ENCODE results near the gene ZNF324B. TPM values are rescaled to one million over a fixed set of nuclear protein-coding genes. Genes with fewer than 3 reads are reported as not detected.
A peak's percentile ranks its signal among the peaks of the same experiment; 100 is the strongest.

Gene ZNF324B
- total and polyA plus RNA-seq, 10 of the 15 experiments (the other 5 are each of a cell fraction or from before 2014, with no cell fraction given): 0.11 to 12.8 (median 4.0) TPM

GRCh38 chr19:58466760-58467589 is 15.6 kb downstream of the ZNF324B start, which contains the start of gene ZNF324 (continued):
- TF ChIP-seq NKRF (conservative IDR thresholded peaks at IDR 0.05): peak; percentile 96
- TF ChIP-seq SMC3 (IDR thresholded peaks at IDR 0.05; ENCODE audit: borderline replicate concordance, low read length): no peak
- no peak for TF ChIP-seq MTA2 (IDR thresholded peaks at IDR 0.05; ENCODE audit: low read depth)
- TF ChIP-seq SPI1 (IDR thresholded peaks at IDR 0.05; ENCODE audit: borderline replicate concordance, insufficient read depth, low read depth, low read length): no peak
- TF ChIP-seq ASH2L (IDR thresholded peaks at IDR 0.05; ENCODE audit: borderline replicate concordance, low read depth): no peak
- peak; percentile 58; the same call in 1 of the 2 replicates for TF ChIP-seq FOXK2 (IDR thresholded peaks at IDR 0.05)
- no peak; the same call in 1 of the 2 replicates for TF ChIP-seq ZNF384 (IDR thresholded peaks at IDR 0.05; ENCODE audit: borderline replicate concordance, low read depth, low read length)
- TF ChIP-seq CHD1 (IDR thresholded peaks at IDR 0.05; ENCODE audit: low read depth, low read length): no peak
- TF ChIP-seq SUPT20H (IDR thresholded peaks at IDR 0.05; ENCODE audit: borderline replicate concordance, control insufficient read depth, low read depth, low read length): no peak
- TF ChIP-seq, protein P1, sequence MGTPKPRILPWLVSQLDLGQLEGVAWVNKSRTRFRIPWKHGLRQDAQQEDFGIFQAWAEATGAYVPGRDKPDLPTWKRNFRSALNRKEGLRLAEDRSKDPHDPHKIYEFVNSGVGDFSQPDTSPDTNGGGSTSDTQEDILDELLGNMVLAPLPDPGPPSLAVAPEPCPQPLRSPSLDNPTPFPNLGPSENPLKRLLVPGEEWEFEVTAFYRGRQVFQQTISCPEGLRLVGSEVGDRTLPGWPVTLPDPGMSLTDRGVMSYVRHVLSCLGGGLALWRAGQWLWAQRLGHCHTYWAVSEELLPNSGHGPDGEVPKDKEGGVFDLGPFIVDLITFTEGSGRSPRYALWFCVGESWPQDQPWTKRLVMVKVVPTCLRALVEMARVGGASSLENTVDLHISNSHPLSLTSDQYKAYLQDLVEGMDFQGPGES (IDR thresholded peaks at IDR 0.05): peak; percentile 57; the same call in 1 of the 2 replicates
- no peak for TF ChIP-seq JUNB (IDR thresholded peaks at IDR 0.05)
- TF ChIP-seq CREB1 (IDR thresholded peaks at IDR 0.05; ENCODE audit: low read depth): peak; percentile 89
- TF ChIP-seq CREM (IDR thresholded peaks at IDR 0.05; ENCODE audit: low read depth): peak; percentile 72
- TF ChIP-seq, protein P2, sequence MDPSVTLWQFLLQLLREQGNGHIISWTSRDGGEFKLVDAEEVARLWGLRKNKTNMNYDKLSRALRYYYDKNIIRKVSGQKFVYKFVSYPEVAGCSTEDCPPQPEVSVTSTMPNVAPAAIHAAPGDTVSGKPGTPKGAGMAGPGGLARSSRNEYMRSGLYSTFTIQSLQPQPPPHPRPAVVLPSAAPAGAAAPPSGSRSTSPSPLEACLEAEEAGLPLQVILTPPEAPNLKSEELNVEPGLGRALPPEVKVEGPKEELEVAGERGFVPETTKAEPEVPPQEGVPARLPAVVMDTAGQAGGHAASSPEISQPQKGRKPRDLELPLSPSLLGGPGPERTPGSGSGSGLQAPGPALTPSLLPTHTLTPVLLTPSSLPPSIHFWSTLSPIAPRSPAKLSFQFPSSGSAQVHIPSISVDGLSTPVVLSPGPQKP (IDR thresholded peaks at IDR 0.05; ENCODE audit: low read depth, low read length): peak; percentile 86
- TF ChIP-seq POU2F2 (IDR thresholded peaks at IDR 0.05; ENCODE audit: borderline replicate concordance, low read depth, low read length): no peak
- 0 out of 2 replicates have a peak, but pooled peaks have one; percentile 7 for TF ChIP-seq TCF3 (IDR thresholded peaks at IDR 0.05; ENCODE audit: borderline replicate concordance, insufficient read depth, low read depth, low read length)
- TF ChIP-seq NFIC (IDR thresholded peaks at IDR 0.05; ENCODE audit: low read depth, low read length): no peak
- TF ChIP-seq EP300 (IDR thresholded peaks at IDR 0.05; ENCODE audit: borderline replicate concordance in 1 of 2, control insufficient read depth in 1 of 2, low read depth in 2 of 2, low read length in 2 of 2): no peak
- TF ChIP-seq BCL11A (IDR thresholded peaks at IDR 0.05; ENCODE audit: low read depth, low read length): no peak
- TF ChIP-seq BRCA1 (IDR thresholded peaks at IDR 0.05; ENCODE audit: low read depth, low read length): no peak
- peak; percentile 42 to 77; a peak in 3 of 4 replicates for TF ChIP-seq BHLHE40 (IDR thresholded peaks at IDR 0.05; ENCODE audit: borderline replicate concordance in 1 of 2, low read depth in 2 of 2, low read length in 1 of 2)
- TF ChIP-seq KDM1A (IDR thresholded peaks at IDR 0.05; ENCODE audit: borderline replicate concordance): no peak
- TF ChIP-seq ZZZ3 (IDR thresholded peaks at IDR 0.05; ENCODE audit: control insufficient read depth, insufficient read length, low read depth): no peak
